Measurements from ENCODE around the gene ECI2. TPM values are rescaled to one million over a fixed set of nuclear protein-coding genes. Genes with fewer than 3 reads are reported as not detected.

ECI2 gene
- total RNA-seq, 1 experiment from 2014 or later = 19.7 TPM

GRCh38 chr6:4145083-4145482 is 9.7 kb upstream of the ECI2 start:
- peaks cover 4% of the 10 kb centered on the region for H3K27me3 Mint-ChIP-seq (ENCODE audit: unreplicated experiment)
- no peak for DNase-seq
- H3K27ac Mint-ChIP-seq (ENCODE audit: unreplicated experiment) = no peak overlapping the region
- H3K4me1 Mint-ChIP-seq (ENCODE audit: low read depth, unreplicated experiment) = no peaks in the 10 kb centered on the region
- no TSS peak for BruUV-seq (replicated peaks)
- TF ChIP-seq CTCF (IDR thresholded peaks at IDR 0.05; ENCODE audit: unreplicated experiment) = no peak
- intact Hi-C loops (cut with micrococcal nuclease; ENCODE audit: unreplicated experiment) = no loop called here
- no peak overlapping the region for H3K4me3 Mint-ChIP-seq (ENCODE audit: low read depth, unreplicated experiment)
- CTCF ChIA-PET = no interaction called here
- no peaks in the 10 kb centered on the region for H3K36me3 Mint-ChIP-seq (ENCODE audit: insufficient read depth, unreplicated experiment)
- no peaks in the 10 kb centered on the region for H3K9me3 Mint-ChIP-seq (ENCODE audit: low read depth, unreplicated experiment)

GRCh38 chr6:4139272-4139671 is 3.9 kb upstream of the ECI2 start:
- no peaks in the 10 kb centered on the region for H3K27me3 Mint-ChIP-seq (ENCODE audit: unreplicated experiment)
- no peak overlapping the region for H3K4me3 Mint-ChIP-seq (ENCODE audit: low read depth, unreplicated experiment)
- CTCF ChIA-PET = interaction anchor here (0.7 kb wide), 1 partner anchor 55 kb away, joined by 4 read pairs; no protein-coding TSS in a partner anchor
- H3K36me3 Mint-ChIP-seq (ENCODE audit: insufficient read depth, unreplicated experiment) = peaks cover 15% of the 10 kb centered on the region
- no TSS peak for BruUV-seq (replicated peaks)
- no peak for TF ChIP-seq CTCF (IDR thresholded peaks at IDR 0.05; ENCODE audit: unreplicated experiment)
- no peak for DNase-seq
- no peak overlapping the region for H3K27ac Mint-ChIP-seq (ENCODE audit: unreplicated experiment)
- intact Hi-C loops (cut with micrococcal nuclease; ENCODE audit: unreplicated experiment) = no loop called here
- H3K4me1 Mint-ChIP-seq (ENCODE audit: low read depth, unreplicated experiment) = peaks cover 2% of the 10 kb centered on the region
- no peaks in the 10 kb centered on the region for H3K9me3 Mint-ChIP-seq (ENCODE audit: low read depth, unreplicated experiment)

- intact Hi-C loops (cut with micrococcal nuclease; ENCODE audit: unreplicated experiment) = no loop called here
- CTCF ChIA-PET = interaction anchor here (0.6 kb wide), 1 partner anchor 47 kb away, joined by 6 read pairs; no protein-coding TSS in a partner anchor
Observed at GRCh38 chr6:4138186-4138585, 2.8 kb upstream of the ECI2 start.

GRCh38 chr6:4136354-4136831 is 1.0 kb upstream of the ECI2 start:
- no peak for TF ChIP-seq CTCF (IDR thresholded peaks at IDR 0.05; ENCODE audit: unreplicated experiment)
- CTCF ChIA-PET = interaction anchor here (0.8 to 1.1 kb wide), 4 partner anchors 11 to 115 kb away, joined by 3 to 4 read pairs (median 4); a partner anchor contains a TSS
- Mint-ChIP-seq H3K4me3 (ENCODE audit: low read depth, unreplicated experiment) (peak overlapping the region; percentile 87), H3K27ac (ENCODE audit: unreplicated experiment) (peak overlapping the region; percentile 47), H3K27me3 (ENCODE audit: unreplicated experiment) (no peaks in the 10 kb centered on the region), H3K4me1 (ENCODE audit: low read depth, unreplicated experiment) (peaks cover 11% of the 10 kb centered on the region), H3K36me3 (ENCODE audit: insufficient read depth, unreplicated experiment) (peaks cover 19% of the 10 kb centered on the region), H3K9me3 (ENCODE audit: low read depth, unreplicated experiment) (no peaks in the 10 kb centered on the region)
- intact Hi-C loops (cut with micrococcal nuclease; ENCODE audit: unreplicated experiment) = no loop called here
- BruUV-seq (replicated peaks) = no TSS peak
- DNase-seq = no peak

More at GRCh38 chr6:4138186-4138585, 2.8 kb upstream of the ECI2 start:
- Mint-ChIP-seq H3K27me3 (ENCODE audit: unreplicated experiment) (no peaks in the 10 kb centered on the region), H3K27ac (ENCODE audit: unreplicated experiment) (no peak overlapping the region), H3K9me3 (ENCODE audit: low read depth, unreplicated experiment) (no peaks in the 10 kb centered on the region), H3K4me3 (ENCODE audit: low read depth, unreplicated experiment) (no peak overlapping the region), H3K4me1 (ENCODE audit: low read depth, unreplicated experiment) (peaks cover 11% of the 10 kb centered on the region), H3K36me3 (ENCODE audit: insufficient read depth, unreplicated experiment) (peaks cover 19% of the 10 kb centered on the region)
- DNase-seq = no peak
- no TSS peak for BruUV-seq (replicated peaks)
- TF ChIP-seq CTCF (IDR thresholded peaks at IDR 0.05; ENCODE audit: unreplicated experiment) = no peak
